Measurements from ENCODE around the gene TAS2R43.
"Not testable (repeated sequence)": the region's sequence is repeated elsewhere in the genome, so short reads cannot be mapped to it uniquely, and the experiment has no call there.

The TAS2R43 gene, protein sequence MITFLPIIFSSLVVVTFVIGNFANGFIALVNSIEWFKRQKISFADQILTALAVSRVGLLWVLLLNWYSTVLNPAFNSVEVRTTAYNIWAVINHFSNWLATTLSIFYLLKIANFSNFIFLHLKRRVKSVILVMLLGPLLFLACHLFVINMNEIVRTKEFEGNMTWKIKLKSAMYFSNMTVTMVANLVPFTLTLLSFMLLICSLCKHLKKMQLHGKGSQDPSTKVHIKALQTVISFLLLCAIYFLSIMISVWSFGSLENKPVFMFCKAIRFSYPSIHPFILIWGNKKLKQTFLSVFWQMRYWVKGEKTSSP

DNA sequence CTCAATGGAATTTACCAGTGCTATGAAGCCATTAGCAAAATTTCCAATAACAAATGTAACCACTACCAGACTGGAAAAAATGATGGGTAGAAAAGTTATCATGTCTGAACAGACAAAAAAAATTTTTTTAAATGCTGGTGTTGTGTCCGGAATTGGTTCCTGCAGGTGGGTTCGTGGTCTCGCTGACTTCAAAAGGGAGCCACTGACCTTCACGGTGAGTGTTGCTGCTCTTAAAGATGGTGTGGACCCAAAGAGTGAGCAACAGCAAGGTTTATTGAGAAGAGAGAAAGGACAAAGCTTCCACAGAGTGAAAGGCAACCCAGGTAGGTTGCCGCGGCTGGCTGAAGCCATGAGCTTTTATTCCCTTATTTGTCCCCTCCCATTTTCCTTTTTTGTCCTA is at the start of gene TAS2R43:
TAS2R43 (minus strand) TSS at position 186 of the 400 bp plus-strand sequence; CDS start at position 102, 84 bp downstream.
- DNase-seq, result no peak

DNA sequence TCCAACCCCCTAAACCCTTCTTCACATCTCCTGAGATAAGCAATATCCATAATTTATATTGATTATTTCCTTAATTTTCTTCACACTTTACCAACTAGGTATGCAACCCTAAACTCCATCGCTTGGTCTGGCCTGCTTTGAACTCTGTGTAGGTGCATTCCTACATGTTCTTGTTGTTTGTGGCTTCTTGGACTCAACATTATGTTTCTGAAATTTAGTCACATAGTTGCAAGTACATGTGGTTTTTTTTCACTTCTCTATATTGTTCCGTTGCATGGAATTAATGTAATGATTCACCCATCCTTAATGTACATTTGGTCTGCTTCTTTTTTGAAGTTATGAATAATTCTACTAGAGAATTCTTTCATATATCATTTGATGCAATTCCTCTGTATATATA is 44.0 kb upstream of the TAS2R43 start:
- no peak for DNase-seq

DNA sequence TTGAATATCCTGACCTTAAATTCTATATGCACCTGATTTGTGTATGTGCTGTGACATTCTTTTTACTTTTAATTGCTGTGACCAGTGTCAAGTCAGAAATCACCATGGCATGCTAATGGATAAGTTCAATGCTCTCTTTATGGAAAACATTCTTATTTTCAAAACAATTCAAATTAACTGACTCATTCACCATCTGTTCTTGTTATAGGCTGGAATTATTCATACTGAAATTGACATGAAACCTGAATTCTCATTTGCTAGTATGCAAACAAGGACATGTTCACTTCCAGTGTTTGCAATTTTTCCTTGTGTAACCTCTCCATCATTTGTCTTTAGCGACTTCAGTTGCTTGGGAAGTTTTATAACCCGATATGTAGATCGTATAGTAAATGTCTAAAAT is 42.2 kb upstream of the TAS2R43 start, which contains the start of gene TAS2R30:
TAS2R30 (minus strand) TSS at position 340 of the 400 bp plus-strand sequence. CDS start 400 bp downstream, outside the sequence.
- peak; percentile 11 for DNase-seq

DNA sequence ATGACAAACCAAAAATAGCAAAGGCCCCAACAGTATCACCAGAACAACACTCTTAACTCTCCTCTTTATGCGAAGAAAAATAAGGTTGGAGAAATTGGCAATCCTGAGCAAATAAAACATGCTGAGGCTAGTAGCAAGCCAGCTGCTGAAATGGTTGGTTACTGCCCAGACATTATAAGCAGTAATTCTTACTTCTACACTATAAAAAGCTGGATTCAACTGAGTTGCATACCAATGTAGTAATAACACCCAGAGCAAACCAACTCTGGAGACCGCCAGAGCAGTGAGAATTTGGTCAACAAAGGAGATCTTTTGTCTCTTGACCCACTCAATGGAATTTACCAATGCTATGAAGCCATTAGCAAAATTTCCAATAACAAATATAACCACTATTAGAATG is 41.7 kb upstream of the TAS2R43 start:
- DNase-seq, result no peak

DNA sequence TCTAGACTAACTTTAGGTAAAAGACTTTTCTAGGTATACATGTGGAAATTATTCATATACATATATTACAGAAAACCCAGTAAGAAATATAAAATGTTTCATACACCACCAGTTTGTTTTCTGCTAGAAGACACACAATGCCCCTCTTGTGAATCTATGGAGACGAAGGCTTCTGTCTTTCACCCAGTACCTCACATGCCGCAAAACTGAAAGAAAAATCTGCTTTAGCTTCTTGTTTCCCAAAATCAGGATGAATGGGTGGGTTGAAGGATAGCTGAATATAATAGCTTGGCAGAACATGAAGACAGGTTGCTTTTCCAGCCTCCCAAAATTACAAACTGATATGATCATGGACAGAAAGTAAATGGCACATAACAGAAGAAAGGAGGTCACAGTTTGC is 41.0 kb upstream of the TAS2R43 start:
- DNase-seq, result no peak

DNA sequence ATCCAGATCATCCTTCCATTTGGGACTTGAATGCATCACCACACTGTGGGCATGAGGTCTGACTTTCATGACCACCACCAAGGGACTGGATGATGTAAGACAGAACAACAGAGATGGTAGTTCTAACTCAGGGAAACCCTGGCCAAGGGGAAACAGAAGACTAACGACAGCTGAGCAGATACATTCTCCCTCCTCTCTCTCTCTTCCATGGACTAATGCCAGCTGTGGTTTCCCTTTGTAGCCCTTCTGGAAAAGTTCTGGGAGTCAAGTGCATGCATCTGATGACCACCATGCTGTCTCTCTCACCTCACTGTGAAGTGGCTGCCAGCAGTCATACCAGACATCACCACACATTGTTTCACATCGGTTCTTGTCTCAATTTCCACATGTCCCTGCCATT is 38.9 kb upstream of the TAS2R43 start:
- no peak for DNase-seq

DNA sequence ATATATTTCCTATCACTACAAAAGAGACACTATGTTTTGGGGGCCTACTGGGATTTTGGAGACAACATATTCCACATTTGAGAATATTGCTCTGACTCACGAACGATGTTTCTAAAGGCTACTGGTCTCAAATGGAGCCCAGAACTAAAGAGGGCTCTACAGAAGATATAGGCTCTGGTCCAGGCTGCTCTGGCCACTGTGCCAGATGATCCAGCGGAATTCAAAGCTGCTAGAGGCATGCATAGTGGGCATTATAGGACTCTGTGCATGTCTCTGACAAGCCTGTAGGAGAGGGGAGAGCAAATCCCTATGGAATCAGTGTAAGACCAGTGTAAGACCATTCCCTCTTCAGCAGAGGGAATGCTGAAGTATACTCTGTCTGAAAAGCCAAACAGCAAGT is 38.3 kb upstream of the TAS2R43 start:
- DNase-seq, result no peak

DNA sequence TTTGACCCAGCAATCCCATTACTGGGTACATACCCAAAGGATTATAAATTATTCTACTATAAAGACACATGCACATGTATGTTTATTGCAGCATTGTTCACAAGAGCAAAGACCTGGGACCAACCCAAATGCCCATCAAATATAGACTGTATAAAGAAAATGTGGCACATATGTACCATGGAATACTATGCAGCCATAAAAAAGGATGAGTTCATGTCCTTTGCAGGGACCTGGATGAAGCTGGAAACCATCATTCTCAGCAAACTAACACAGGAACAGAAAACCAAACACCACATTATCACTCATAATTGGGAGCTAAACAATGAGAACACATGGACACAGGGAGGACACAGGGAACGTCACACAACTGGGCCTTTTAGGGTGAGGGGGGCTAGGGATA is 22.0 kb upstream of the TAS2R43 start:
- DNase-seq, result not testable (repeated sequence)

DNA sequence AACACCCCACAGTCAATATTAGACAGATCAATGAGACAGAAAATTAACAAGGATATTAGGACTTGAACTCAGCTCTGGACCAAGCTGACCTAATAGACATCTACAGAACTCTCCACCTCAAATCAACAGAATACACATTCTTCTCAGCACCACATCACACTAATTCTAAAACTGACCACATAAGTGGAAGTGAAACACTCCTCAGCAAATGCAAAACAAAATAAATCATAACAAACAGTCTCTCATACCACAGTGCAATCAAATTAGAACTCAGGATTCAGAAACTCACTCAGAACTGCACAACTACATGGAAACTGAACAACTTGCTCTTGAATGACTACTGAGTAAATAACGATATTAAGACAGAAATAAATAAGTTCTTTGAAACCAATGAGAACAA is 19.1 kb upstream of the TAS2R43 start:
- not testable (repeated sequence) for DNase-seq

DNA sequence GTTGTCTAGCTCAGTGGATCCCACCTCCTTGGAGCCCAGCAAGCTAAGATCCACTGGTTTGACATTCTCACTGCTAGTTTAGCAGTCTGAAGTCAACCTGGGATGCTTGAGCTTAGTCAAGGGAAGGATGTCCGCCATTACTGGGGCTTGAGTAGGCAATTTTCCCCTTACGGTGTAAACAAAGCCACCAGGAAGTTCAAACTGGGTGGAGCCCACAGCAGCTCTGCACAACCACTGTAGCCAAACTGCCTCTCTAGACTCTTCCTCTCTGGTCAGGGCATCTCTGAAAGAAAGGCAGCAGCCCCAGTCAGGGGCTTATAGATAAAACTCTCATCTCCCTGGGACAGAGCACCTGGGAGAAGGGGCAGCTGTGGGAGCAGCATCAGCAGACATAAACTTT is 16.7 kb upstream of the TAS2R43 start:
- DNase-seq, result no peak

DNA sequence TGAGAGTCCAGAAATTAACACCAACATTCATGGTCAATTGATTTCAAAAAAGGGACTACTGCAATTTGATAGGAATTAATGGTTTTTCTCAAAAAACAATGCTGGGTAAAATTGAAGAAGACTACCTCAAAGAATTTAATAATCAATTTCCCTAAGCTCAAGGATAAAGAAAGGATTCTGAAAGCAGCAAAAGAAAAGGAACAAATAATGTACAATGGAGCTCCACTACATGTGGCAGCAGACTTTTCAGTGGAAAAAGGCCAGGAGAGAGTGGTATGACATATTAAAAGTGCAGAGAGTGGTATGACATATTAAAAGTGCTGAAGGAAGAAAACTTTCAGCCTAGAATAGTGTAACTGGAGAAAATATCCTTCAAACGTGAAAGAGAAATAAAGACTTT is 15.6 kb upstream of the TAS2R43 start:
- no peak for DNase-seq

DNA sequence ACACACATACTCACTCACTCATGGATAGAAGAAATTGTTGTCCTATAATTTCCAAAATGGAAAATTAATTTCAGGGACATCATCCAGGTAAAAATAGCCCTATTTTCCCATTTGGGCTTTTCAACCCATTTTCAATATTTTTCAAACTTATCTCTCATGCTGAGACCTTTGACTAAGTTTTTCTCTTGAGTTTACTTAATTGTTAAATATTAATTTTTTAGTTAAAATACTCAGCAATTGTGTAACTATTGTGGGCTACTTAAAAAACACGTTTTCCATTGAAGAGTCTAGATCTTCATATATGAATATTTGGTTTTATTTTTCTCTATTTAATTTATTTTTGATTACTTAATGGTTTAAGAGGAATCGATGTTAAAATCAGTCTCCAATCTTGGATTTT is 14.2 kb upstream of the TAS2R43 start:
- DNase-seq, result no peak

DNA sequence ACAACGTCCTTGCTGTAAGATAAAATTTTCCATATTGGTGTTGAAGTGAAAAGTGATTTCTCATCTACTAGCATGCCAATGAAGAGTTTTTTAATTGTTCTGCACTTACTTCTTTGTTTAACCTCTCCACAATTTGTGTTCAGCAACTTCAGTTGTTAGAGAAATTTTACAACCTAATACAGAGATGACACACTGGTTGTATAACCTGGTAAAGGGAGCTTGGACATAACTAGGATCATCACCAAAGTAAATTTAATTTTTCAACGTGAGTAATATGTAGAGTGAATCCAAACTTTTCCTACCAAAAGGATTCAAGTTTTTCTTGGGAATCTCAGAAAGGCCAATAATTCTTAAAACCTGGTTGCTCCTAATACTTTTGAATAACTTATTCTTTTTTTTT is 13.4 kb upstream of the TAS2R43 start:
- DNase-seq, result no peak

DNA sequence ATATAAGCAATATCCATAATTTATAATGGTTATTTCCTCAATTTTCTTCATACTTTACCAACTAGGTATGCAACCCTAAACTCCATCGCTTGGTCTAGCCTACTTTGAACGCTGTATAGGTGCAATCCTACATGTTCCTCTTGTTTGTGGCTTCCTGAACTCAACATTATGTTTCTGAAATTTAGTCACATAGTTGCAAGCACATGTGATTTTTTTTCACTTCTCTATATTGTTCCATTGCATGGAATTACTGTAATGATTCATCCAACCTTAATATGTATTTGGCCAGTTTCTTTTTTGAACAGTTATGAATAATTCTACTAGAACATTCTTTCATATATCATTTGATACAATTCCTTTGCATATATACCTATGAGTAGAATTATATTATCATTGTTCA is 2.8 kb upstream of the TAS2R43 start:
- not testable (repeated sequence) for DNase-seq

DNA sequence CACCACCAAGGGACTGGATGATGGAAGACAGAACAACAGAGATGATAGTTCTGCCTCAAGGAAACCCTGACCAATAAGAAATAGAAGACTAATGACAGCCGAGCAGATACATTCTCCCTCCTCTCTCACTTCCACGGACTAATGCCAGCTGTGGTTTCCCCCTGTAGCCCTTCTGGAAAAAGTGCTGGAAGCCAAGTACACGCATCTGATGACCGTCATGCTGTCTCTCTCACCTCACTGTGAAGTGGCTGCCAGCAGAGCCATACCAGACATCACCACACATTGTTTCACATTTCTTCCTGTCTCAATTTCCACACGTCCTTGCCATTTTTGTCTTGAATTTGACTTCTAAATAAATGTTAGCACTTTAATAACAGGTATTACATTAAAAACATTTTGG is 2.9 kb downstream of the TAS2R43 start:
- DNase-seq, result no peak

DNA sequence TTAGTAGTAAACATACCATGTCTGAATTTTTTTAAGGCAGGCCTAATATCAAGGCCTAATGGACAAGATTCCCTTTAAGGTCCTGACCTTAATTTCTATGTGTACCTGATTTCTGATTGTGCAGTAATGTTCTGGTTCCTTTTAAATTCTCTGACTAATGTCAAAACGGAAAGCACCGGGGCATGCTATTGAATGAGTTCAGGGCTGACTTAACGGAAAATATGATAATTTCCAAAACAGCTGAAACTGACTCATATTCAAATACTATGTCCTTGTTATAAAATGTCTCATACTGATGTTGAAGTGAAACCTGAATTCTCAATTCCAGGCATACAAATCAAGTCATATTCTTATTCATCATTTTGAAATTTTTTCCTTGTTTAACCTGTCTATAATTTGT is 6.7 kb downstream of the TAS2R43 start:
- no peak for DNase-seq

DNA sequence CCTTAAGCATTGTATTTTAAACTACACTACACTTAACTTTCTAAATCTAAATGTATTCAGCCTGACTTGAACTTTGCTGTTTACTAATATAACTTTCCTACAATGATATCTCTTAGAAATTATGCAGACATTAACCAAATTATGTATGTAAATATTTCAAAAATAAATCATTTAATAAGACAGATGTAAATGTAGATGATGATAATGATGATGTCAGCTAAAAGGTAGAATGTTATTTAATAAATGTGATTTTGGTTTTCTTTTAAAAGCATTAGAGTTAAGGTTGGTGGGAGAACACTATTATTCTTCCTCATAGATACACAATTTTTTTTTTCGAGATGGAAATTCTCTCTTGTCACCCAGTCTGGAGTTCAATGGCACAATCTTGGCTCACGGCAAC is 10.1 kb downstream of the TAS2R43 start:
- DNase-seq, result no peak

DNA sequence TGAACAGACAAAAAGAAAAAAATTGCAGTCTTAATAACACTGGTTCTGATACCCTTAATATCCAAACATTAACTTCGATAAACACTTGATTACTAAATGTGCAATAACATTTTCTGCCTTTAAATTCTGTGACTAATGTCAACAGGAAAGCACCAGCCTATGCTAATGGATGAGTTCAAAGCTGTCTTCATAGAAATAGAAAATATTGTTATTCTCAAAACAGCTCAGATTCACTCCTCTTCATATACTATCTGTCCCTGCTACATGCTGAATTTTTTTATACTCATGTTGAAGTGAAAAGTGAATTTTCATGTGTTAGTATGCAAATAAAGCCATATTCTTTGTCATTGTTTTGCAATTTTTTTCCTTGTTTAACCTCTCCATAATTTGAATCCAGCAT is 13.9 kb downstream of the TAS2R43 start:
- DNase-seq, result no peak

DNA sequence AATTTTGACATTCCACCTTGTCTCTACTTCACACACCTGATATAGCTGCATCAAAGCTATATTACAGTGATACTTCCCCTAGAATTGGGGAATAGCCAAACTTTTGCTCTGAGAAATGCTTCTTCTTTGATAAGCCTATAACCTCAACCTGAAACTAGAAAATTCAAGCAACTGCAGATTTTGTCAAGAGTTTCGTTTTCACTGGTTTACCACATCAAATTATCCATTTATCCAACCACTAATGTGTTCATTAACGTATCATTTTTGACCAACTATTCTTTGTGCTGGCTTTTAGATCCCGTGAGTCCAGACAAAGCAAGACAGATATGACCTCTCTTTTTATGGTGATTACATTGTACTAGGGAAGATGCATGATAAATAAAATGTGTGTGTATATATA is 16.5 kb downstream of the TAS2R43 start:
- DNase-seq, result no peak

DNA sequence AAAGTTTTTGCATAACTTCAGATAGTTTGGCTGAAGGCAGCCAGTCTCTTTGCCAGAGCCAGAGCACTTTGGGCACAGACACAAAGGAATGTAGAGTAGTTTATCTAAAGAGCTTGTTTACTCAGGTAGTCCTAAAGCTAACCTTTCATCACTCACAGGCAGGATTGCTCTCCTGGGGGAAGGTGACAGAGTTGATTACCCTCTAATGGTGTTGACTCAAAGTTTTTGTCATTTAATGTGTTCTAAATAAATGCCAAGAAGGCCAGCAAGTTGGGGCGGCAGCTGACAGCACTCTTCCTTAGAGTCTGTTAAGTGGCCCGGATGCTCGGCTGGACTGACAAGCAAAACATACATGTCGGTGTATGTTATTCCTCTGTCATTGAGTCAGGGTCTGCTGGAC is 20.7 kb downstream of the TAS2R43 start:
- no peak for DNase-seq

DNA sequence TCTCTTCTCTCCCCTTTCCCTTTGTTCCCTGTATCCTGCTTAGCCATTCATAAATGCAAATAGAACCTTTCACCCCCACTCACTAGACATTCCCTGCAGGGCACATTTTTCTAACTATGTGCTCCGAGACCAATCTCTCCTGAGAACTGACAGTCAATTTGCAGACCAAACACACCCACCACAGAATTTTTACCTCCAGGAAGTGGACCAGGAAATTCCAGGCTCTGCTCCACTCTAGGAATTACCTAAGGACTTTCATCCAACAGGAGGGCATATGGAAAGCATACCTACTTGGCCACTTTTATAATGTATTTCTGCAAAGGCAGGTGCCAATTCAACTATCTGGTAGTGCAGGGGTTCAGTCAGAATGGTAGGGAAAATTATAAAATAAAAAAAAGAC is 21.1 kb downstream of the TAS2R43 start:
- DNase-seq, result no peak

DNA sequence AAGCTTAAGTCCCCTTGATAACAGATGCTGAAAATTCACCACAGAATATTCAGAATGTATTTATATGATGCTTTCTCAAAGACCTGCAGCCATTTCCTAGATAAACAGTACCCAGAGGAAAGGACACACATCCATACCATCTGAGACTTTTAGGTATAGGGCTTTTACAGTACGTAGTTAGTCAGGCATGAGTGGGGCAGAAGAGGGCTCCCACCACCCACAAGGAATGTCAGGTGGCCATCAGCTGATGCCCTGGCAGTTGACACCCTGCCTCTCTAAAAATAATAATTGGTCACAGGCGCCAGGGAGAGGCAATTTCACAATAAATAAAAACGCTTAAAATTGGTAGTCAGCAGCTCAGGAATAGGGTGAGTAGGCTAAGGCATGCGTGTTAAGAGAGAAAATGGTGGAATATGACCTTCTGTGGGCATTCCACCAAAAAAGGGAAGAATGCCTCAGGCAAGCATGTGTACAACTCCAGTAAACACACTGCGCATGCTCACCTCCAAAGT is 22.2 kb downstream of the TAS2R43 start:
- no peak for DNase-seq

DNA sequence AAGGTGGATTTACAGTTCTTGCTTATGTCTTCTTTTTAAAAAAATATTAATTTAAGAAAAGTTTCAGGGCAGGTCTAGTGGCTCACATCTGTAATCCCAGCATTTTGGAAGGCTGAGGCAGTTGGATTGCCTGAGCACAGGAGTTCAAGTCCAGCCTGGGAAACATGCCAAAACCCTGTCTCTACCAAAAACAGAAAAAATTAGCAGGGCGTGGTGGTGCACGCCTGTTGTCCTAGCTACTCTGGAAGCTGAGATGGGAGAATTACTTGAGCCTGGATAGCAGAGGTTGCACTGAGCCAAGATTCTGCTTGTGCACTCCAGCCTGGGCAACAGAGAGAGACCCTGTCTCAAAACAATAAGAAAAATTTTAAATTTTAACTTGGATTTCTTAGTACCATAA is 24.6 kb downstream of the TAS2R43 start:
- DNase-seq, result no peak

DNA sequence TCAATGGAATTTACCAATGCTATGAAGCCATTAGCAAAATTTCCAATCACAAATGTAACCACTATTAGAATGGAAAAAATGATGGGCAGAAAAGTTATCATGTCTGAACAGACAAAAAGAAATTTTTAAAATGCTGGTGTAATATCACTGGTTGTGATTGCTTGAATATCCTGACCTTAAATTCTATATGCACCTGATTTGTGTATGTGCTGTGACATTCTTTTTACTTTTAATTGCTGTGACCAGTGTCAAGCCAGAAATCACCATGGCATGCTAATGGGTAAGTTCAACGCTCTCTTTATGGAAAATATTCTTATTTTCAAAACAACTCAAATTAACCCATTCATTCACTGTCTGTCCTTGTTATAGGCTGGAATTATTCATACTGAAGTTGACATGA is 29.9 kb downstream of the TAS2R43 start, which contains the start of gene TAS2R46:
TAS2R46 (minus strand) TSS at position 101 of the 400 bp plus-strand sequence; CDS start at position 101, 0 bp downstream.
- DNase-seq, result not testable (repeated sequence)

DNA sequence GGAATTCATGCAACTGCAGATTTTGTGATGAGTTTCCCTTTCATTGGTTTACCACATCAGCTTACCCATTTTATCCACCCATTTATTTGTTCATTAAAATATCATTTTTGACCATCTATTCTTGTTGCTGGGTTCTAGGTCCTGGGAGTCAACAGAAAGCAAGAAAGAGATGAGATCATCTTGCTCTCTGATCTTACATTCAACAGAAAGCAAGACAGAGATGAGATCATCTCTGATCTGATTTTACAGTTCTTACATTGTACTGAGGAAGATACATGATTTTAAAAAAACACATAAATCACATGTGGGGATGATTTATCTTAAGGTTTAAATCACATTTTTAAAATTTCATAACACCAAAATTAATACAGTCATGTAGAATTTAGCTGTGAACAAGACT is 32.3 kb downstream of the TAS2R43 start:
- DNase-seq, result no peak

Measured in NCI-H526 treated with DMSO at 0.1 percent for 48 hours (cell line).